HG02943 (cell line): ENCODE results near the gene MRPS12.
"Not testable (repeated sequence)": the region's sequence is repeated elsewhere in the genome, so short reads cannot be mapped to it uniquely, and the experiment has no call there.

Experiments
- ATAC-seq: cut with Tn5 transposase; IDR thresholded peaks from one replicate; pipeline ENCODE4 v1.9.1; 2021; ENCODE audit warnings: mild to moderate bottlenecking, low read depth, moderate library complexity; ENCODE audit not compliant: unreplicated experiment

The MRPS12 gene

DNA sequence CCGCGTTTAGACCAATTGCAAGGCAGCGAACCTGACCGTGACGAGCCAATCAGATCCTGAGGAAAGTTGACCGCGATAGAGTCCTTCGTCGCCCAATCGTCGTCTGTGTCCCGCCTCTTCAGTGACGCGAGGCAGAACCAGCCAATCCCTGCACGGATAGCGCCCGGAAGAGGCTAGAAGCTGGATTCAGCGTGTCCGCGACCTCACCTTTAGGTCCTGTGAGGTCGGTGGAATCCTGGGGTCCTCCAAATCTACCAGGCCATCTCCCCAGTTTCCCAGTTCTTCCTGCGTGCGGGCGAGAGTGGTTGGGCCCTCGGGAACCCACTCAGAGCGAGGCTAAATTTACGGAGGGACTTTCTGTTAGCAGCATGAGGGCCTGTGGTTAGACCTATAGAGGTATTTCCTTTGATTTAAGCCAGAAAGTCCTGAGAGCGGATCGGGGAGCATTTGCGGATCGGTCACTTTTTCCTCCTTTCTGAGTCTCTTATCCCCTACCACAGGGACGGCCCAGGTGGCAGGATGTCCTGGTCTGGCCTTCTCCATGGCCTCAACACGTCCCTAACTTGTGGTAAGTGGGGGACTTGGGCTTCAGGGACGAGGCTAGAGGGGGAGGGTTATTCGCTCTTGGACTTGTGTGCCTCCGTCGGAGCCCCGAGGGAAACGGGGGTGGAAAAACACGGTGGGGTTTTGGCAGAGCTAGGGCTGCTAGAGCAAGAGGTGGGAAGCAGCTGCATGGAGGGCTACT lies at the start of gene MRPS12:
Gene MRPS12 (plus strand): TSS at position 169 of the 745 bp plus-strand sequence. CDS start 351 bp downstream, at position 520.
- ATAC-seq: peak; percentile 94

DNA sequence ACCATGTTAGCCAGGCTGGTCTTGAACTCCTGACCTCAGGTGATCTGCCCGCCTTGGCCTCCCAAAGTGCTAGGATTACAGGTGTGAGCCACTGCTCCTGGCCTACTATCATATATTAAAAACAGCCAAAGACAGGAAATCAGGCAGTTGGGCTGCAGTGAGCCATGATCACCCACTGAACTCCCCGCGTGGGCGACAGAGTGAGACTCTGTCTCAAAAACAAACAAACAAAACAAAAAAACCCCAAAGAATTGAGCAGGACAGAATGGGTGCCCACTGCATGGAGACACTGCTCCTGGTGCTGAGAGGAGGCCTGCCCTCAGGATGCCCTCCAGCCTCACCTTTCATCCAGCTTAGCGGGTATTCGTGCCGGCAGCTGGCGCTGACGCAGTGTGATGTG lies 47.5 kb upstream of the MRPS12 start:
- no peak for ATAC-seq

DNA sequence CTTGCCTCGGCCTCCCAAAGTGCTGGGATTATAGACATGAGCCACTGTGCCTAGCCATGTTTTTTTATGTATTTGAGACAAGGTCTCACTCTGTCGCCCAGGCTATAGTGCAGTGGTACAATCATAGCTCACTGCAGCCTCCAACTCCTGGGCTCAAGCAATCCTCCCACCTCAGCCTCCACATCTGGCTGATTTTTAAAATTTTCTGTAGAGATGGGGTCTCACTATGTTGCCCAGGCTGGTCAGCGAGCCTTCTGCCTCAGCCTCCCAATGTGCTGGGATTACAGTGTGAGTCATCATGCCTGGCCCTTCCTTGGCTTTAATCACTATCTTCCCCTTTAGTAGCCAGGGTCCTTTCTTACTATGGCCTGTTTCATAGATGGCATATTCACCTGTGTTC lies 46.1 kb upstream of the MRPS12 start:
- ATAC-seq: not testable (repeated sequence)

DNA sequence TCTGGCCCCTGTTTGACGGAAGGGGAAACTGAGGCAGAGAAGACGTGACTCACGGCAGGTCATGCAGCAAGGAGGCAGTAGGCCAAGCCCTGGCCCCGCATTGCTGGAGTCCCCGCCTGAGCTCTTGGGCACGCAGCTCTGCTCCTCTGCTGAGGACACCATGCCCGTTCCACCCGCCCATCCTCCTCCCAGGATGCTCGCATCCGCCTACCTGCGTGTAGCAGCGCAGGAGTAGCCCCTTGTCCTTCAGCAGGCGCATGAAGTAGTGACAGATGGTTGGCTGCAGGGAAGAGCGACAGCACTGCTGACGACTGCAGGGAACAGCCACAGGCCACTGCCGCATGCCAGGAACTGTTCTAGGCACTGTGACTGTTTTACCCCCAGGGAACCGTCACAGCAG lies 41.9 kb upstream of the MRPS12 start:
- no peak for ATAC-seq

DNA sequence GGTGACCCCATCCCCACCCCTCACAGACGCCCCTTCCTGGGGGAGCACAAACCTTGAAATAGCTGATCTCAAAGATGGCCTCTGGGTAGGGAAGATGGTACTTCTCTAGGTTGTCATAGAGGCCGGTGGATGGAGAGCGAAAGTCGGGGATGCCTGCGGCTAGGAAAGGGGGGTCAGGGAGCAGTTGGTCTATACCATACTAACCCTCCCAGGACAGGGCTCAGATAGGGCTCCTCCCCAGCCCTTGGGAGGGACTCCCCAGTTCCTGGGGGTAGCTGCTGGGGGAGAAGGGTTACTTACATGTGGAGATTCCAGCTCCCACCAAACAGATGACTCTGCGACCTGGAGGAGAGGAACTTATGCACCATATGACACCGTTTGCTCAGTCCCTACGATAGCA lies 40.9 kb upstream of the MRPS12 start:
- no peak for ATAC-seq

DNA sequence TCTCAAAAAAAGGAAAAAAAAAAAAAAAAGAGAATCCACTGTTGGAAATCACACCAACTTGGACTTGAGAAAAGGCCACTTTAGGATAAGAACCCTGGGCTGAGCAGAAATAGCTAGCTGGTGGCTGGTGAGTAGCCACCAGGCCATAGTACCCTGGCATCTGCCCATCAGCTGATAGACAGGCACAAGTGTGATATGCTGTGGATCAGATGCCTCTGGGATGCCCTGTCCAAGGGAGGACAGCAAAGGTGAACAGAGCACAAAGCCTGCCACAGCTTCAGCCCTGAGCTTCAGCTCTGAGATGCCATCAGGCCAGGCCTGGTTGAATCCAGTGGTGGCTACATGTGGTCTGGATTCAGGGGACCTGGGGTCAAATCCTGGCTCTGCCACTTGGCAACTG lies 40.1 kb upstream of the MRPS12 start:
- no peak for ATAC-seq

- ATAC-seq: no peak
Measured at GRCh38 chr19:38891771-38892170, 39.0 kb upstream of the MRPS12 start.

DNA sequence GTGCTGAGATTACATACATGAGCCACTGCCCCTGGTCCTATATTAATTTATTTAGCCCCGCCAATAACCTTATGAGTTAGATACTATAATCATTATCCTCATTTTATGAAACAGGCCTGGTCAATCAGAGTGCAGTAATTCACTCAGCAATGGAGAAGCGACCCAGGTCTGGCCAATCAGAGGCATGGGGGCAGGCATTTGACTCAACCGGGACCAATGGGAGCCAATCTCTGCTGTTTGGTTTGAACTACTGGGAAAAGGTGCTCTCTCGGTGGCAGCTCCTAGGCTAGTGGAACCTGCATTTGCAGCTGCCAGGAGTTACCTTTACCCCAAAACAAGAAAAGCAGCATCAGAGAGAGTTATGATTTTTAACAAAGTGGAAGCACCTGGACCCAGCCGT lies 37.9 kb upstream of the MRPS12 start:
- no peak for ATAC-seq

DNA sequence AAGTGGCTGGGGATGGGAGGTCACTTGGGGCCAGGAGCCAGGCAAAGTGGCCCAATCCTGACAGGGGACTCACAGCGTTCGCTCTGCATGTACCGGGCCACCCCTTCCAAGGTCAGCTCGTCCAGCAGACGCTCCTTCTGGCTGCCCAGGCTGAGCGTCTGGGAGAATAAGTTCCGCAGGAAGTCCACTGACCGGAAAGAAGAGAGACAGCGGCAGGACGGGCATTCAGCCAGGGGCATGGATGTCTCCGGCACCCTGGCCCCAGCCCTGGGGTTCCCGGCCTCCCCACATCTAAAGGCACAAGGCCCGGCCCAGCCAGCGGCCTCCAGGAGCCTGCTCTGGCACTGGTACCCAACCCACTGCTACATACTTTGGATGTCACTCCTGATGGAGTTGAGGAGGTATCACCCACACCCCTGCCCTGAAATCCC lies 37.4 kb upstream of the MRPS12 start:
- ATAC-seq: no peak

DNA sequence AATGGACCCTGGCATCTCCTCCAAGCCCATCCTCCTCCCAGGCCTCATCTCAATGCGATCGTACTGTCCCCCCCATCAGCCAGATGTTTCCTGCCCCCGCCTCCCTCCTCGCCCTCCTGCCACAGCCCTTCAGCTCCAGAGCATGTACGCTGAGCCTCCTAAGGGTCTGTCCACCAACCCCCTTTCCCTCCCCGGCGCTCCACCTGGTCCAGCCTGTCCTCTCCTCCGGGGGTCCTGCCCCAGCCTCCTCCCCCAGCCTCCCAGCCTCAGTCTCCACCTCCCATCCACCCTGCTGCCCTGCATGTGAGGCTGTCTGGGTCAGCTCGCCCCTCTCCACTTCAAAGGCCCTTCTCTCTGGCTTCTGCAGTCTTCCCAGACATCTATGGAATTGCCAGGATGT lies 35.8 kb upstream of the MRPS12 start:
- no peak for ATAC-seq

GRCh38 chr19:38898788-38899446 lies 31.8 kb upstream of the MRPS12 start:
- ATAC-seq: no peak

DNA sequence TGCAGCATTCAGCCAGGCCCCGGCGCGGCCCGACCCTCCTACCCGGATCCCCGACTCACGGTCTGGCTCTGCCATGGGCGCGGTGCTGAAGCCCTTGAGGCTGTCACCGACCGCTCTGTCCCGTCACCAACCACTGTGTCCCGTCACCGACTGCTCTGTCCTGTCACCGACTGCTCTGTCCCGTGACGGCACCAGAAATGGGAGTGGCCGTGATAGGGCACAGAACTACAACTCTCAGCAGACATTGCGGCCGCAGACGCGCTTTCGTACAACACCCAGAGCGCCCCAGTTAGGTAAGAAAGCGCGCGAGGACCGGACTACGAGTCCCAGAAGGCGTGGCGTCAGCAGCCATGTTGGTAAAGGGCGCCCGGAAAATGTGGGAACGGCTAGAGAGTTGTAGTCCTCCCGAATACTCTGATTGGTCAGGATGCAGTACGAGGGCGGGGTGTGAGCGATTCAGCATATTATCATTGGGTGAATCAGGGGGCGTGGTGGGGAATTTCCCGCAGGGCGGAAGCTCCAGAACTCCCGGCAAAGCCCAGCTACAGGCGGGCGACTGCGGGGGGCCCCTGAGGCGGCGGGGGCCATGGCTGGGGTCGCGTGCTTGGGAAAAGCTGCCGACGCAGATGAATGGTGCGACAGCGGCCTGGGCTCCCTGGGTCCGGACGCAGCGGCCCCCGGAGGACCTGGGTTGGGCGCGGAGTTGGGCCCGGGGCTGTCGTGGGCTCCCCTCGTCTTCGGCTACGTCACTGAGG lies 31.1 kb upstream of the MRPS12 start, which contains the start of the genes NFKBIB and SIRT2:
Gene NFKBIB (plus strand): TSS at position 523 of the 755 bp plus-strand sequence. CDS start 64 bp downstream, at position 587.
Gene SIRT2 (minus strand): TSS at position 172 of the 755 bp plus-strand sequence. CDS start 97 bp downstream, at position 75.
- peak; percentile 89 for ATAC-seq

DNA sequence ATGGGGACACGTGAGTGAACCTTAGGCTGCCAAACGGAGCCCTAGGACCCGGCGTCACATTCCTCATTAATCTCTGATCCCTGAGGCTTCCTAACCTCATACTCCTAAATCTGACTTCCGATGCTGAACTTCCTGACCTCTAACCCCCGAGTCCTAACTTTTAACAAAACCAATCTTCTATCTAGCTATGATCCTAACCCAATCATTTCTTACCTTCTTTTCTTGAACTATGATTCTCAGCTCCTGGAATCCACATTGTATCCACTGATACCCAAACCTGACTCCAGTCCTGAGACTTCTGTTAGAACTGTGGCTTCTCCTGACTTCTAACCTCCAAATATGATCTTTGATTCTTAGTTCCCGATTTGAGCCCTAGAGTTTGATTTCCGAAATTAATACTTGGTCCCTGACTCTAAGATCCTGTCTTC lies 30.5 kb upstream of the MRPS12 start:
- ATAC-seq: no peak

GRCh38 chr19:38900743-38901190 lies 30.0 kb upstream of the MRPS12 start:
- ATAC-seq: no peak

GRCh38 chr19:38901683-38902082 lies 29.1 kb upstream of the MRPS12 start:
- ATAC-seq: no peak

- no peak for ATAC-seq
Measured at GRCh38 chr19:38904581-38905539, 25.9 kb upstream of the MRPS12 start.

GRCh38 chr19:38905620-38906019 lies 25.1 kb upstream of the MRPS12 start:
- ATAC-seq: no peak

DNA sequence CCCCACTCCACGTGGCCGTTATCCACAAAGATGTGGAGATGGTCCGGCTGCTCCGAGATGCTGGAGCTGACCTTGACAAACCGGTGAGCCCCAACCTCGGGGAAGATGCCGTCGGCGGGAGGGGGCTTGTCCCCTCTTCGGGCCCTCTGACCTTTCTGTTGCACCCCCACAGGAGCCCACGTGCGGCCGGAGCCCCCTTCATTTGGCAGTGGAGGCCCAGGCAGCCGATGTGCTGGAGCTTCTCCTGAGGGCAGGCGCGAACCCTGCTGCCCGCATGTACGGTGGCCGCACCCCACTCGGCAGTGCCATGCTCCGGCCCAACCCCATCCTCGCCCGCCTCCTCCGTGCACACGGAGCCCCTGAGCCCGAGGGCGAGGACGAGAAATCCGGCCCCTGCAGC lies 23.5 kb upstream of the MRPS12 start:
- no peak for ATAC-seq

DNA sequence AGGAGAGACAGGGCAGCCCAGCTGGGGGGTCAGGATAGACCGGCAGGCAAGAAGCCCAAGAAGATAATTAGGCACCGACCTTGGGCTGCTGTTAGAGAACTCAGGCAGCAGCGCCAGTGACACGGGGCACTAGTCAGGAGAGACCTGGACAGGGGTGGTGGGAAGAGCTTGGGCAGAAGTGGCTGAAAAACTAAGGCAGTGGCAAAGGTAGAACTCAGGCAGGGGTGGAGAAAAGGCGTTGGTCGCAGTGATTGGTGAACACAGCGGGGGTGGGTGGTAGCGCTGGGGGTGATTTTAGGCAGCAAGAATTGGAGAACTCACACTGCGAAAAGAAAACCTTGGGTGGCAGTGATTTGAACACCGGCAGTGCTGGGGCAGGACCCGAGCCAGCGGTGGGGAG lies 23.1 kb upstream of the MRPS12 start:
- ATAC-seq: no peak

DNA sequence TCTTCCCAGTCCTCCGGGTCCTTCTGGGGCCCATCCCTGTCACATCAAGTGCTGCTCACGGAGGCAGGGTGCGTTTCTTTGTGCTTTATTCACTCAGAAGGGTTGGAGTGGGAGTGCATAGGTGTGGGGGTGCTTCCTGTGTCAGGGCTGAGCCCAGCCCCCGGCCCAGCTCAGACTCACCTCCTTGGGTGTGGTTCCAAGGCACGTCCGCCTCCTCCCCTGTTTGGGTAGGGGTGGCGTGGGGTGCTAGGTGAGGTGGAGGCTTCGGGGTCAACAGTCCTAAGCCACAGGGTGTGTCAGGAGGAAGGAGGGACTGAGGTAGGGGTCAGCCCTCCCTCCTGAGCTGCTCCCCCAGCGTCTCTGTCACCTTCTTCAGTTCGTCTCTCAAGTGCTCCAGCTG lies 21.8 kb upstream of the MRPS12 start:
- no peak for ATAC-seq
